Measurements from ENCODE around the gene FLNB. TPM values are rescaled to one million over a fixed set of nuclear protein-coding genes. Genes with fewer than 3 reads are reported as not detected.

Gene FLNB
- total RNA-seq, 1 donor from 2014 or later, result 34.8 TPM

- DNase-seq, result no peak
- no peaks in the 10 kb centered on the region for H3K9me3 ChIP-seq (replicated peaks)
- TF ChIP-seq CTCF (IDR thresholded peaks at IDR 0.05; ENCODE audit: borderline replicate concordance), result no peak
- no peaks in the 10 kb centered on the region for H3K36me3 ChIP-seq
- H3K4me3 ChIP-seq, result no peak overlapping the region
- H3K27ac ChIP-seq (replicated peaks), result peak overlapping the region; percentile 52
- intact Hi-C loops (cut with micrococcal nuclease), result no loop called here
- no peaks in the 10 kb centered on the region for H3K27me3 ChIP-seq (ENCODE audit: low read depth)
- peaks cover 22% of the 10 kb centered on the region for H3K4me1 ChIP-seq
Observed at GRCh38 chr3:58189691-58190090, 181.5 kb downstream of the FLNB start.

GRCh38 chr3:58190291-58190690 lies 182.1 kb downstream of the FLNB start:
- H3K4me3 ChIP-seq, result no peak overlapping the region
- H3K36me3 ChIP-seq, result no peaks in the 10 kb centered on the region
- no peak for TF ChIP-seq CTCF (IDR thresholded peaks at IDR 0.05; ENCODE audit: borderline replicate concordance)
- peak overlapping the region; percentile 52 for H3K27ac ChIP-seq (replicated peaks)
- no peaks in the 10 kb centered on the region for H3K9me3 ChIP-seq (replicated peaks)
- peaks cover 22% of the 10 kb centered on the region for H3K4me1 ChIP-seq
- no peaks in the 10 kb centered on the region for H3K27me3 ChIP-seq (ENCODE audit: low read depth)
- intact Hi-C loops (cut with micrococcal nuclease), result no loop called here
- DNase-seq, result no peak

DNA sequence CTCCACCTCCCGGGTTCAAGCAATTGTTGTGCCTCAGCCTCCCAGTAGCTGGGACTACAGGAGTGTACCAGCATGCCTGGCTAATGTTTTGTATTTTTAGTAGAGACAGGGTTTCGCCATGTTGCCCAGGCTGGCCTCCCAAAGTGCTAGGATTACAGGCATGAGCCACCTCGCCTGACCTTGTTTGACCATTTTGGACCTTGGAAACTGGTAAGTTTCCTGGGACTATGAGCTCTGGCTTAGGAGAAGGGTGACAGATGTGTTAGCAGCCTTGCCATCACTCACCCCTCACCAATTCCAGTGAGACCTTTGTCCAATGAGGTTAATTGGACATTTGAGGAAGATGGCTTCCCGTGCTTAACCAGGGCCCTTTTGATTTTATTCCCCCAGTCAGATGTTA lies 182.7 kb downstream of the FLNB start:
- Histone ChIP-seq H3K27me3 (ENCODE audit: low read depth) (no peaks in the 10 kb centered on the region), H3K4me3 (no peak overlapping the region), H3K4me1 (peaks cover 22% of the 10 kb centered on the region), H3K36me3 (no peaks in the 10 kb centered on the region), H3K9me3 (replicated peaks) (no peaks in the 10 kb centered on the region), H3K27ac (replicated peaks) (no peak overlapping the region)
- DNase-seq, result no peak
- no peak for TF ChIP-seq CTCF (IDR thresholded peaks at IDR 0.05; ENCODE audit: borderline replicate concordance)
- intact Hi-C loops (cut with micrococcal nuclease), result no loop called here

GRCh38 chr3:58191361-58191991 lies 183.3 kb downstream of the FLNB start:
- no peaks in the 10 kb centered on the region for H3K27me3 ChIP-seq (ENCODE audit: low read depth)
- no peak overlapping the region for H3K4me3 ChIP-seq
- H3K4me1 ChIP-seq, result peaks cover 22% of the 10 kb centered on the region
- no peaks in the 10 kb centered on the region for H3K36me3 ChIP-seq
- TF ChIP-seq CTCF (IDR thresholded peaks at IDR 0.05; ENCODE audit: borderline replicate concordance), result no peak
- no peak overlapping the region for H3K27ac ChIP-seq (replicated peaks)
- no peaks in the 10 kb centered on the region for H3K9me3 ChIP-seq (replicated peaks)
- intact Hi-C loops (cut with micrococcal nuclease), result no loop called here
- no peak for DNase-seq

GRCh38 chr3:58192069-58192468 lies 183.8 kb downstream of the FLNB start:
- no peak for TF ChIP-seq CTCF (IDR thresholded peaks at IDR 0.05; ENCODE audit: borderline replicate concordance)
- H3K4me3 ChIP-seq, result no peak overlapping the region
- H3K36me3 ChIP-seq, result no peaks in the 10 kb centered on the region
- H3K27ac ChIP-seq (replicated peaks), result no peak overlapping the region
- no peaks in the 10 kb centered on the region for H3K9me3 ChIP-seq (replicated peaks)
- H3K27me3 ChIP-seq (ENCODE audit: low read depth), result no peaks in the 10 kb centered on the region
- intact Hi-C loops (cut with micrococcal nuclease), result no loop called here
- no peak for DNase-seq
- H3K4me1 ChIP-seq, result peaks cover 22% of the 10 kb centered on the region

Measured in left ventricle myocardium inferior (tissue), 1 donor.